Measurements from ENCODE around the gene UGCG.

UGCG gene

DNA sequence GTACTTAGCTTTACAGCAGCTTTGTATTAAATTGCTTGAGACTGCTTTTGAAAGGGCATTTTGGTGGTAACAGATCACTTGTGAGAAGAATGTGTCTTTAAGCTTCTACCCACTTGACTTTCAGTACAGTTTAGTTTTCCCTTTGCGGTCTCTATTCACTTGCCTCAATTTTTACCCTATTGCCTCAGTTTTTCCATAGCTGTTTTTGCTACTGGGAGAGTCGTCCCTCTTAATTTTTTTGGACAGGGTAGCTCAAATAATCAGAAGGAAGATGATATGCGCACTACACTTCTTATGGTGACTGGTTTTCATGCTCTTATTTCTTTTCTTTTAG is 18.8 kb downstream of the UGCG start:
- TF ChIP-seq NFIC (IDR thresholded peaks at IDR 0.05) (no peak), TCF12 (IDR thresholded peaks at IDR 0.05; ENCODE audit: low read depth) (no peak), ZBTB7A (IDR thresholded peaks at IDR 0.05; ENCODE audit: low read depth) (no peak), TAF1 (IDR thresholded peaks at IDR 0.05; ENCODE audit: low read depth) (no peak), CEBPB (IDR thresholded peaks at IDR 0.05) (no peak), EP300 (IDR thresholded peaks at IDR 0.05; ENCODE audit: borderline replicate concordance) (no peak), EGR1 (IDR thresholded peaks at IDR 0.05) (no peak), TEAD4 (IDR thresholded peaks at IDR 0.05) (no peak), RAD21 (IDR thresholded peaks at IDR 0.05; ENCODE audit: low read depth) (no peak), FOXM1 (IDR thresholded peaks at IDR 0.05; ENCODE audit: borderline replicate concordance, low read depth) (no peak), CREB1 (IDR thresholded peaks at IDR 0.05; ENCODE audit: low read depth) (no peak), YY1 (IDR thresholded peaks at IDR 0.05; ENCODE audit: low read depth) (no peak)
- TF ChIP-seq, protein P1, sequence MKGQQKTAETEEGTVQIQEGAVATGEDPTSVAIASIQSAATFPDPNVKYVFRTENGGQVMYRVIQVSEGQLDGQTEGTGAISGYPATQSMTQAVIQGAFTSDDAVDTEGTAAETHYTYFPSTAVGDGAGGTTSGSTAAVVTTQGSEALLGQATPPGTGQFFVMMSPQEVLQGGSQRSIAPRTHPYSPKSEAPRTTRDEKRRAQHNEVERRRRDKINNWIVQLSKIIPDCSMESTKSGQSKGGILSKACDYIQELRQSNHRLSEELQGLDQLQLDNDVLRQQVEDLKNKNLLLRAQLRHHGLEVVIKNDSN (IDR thresholded peaks at IDR 0.05): no peak
- TF ChIP-seq, protein P2, sequence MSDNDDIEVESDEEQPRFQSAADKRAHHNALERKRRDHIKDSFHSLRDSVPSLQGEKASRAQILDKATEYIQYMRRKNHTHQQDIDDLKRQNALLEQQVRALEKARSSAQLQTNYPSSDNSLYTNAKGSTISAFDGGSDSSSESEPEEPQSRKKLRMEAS (IDR thresholded peaks at IDR 0.05): no peak
- TF ChIP-seq, protein P3, sequence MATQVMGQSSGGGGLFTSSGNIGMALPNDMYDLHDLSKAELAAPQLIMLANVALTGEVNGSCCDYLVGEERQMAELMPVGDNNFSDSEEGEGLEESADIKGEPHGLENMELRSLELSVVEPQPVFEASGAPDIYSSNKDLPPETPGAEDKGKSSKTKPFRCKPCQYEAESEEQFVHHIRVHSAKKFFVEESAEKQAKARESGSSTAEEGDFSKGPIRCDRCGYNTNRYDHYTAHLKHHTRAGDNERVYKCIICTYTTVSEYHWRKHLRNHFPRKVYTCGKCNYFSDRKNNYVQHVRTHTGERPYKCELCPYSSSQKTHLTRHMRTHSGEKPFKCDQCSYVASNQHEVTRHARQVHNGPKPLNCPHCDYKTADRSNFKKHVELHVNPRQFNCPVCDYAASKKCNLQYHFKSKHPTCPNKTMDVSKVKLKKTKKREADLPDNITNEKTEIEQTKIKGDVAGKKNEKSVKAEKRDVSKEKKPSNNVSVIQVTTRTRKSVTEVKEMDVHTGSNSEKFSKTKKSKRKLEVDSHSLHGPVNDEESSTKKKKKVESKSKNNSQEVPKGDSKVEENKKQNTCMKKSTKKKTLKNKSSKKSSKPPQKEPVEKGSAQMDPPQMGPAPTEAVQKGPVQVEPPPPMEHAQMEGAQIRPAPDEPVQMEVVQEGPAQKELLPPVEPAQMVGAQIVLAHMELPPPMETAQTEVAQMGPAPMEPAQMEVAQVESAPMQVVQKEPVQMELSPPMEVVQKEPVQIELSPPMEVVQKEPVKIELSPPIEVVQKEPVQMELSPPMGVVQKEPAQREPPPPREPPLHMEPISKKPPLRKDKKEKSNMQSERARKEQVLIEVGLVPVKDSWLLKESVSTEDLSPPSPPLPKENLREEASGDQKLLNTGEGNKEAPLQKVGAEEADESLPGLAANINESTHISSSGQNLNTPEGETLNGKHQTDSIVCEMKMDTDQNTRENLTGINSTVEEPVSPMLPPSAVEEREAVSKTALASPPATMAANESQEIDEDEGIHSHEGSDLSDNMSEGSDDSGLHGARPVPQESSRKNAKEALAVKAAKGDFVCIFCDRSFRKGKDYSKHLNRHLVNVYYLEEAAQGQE (IDR thresholded peaks at IDR 0.05; ENCODE audit: low read depth): no peak

DNA sequence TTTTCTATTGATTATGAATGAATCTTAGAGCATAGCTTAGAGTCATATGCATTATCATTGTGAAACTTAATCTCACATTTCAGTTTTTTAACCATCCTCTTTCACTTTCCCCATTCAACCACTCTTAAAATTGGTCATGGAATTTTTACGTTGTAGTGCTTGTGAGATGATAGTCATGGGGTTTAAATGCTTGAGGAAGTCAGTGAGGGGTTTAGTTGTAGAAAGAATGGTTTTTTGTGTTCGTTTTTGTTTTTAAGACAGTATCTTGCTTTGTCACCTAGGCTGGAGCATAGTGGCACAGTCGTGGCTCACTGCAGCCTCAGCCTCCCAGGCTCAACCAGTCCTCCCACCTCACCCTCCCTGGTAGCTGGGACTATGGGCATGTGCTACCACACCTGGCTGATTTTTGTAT is 19.6 kb downstream of the UGCG start:
- TF ChIP-seq NFIC (IDR thresholded peaks at IDR 0.05) (no peak), TEAD4 (IDR thresholded peaks at IDR 0.05) (no peak), ZBTB7A (IDR thresholded peaks at IDR 0.05; ENCODE audit: low read depth) (no peak)

DNA sequence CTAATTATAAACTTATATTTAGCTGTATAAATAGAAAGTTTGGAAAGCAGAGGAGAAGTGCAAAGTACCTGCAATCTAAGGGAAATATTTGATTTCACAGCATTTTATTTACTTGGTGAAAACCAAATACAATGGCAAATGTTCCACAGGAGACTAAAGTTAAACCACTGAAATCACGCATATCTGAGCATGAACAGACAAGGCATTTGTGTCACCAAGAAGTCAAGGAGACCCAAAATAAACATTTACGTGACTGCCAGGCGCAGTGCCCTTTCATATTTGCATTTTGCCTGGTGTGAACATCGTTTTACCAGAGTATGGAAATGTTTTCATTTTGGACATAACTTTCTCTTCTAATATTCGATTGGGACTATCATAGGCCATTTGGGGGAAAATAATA is 20.6 kb downstream of the UGCG start:
- TF ChIP-seq EGR1 (IDR thresholded peaks at IDR 0.05) (no peak), TEAD4 (IDR thresholded peaks at IDR 0.05) (no peak), RAD21 (IDR thresholded peaks at IDR 0.05; ENCODE audit: low read depth) (no peak), TCF12 (IDR thresholded peaks at IDR 0.05; ENCODE audit: low read depth) (no peak), CEBPB (IDR thresholded peaks at IDR 0.05) (no peak), CREB1 (IDR thresholded peaks at IDR 0.05; ENCODE audit: low read depth) (no peak)
- TF ChIP-seq, protein P1 (IDR thresholded peaks at IDR 0.05): no peak
- TF ChIP-seq, protein P3 (IDR thresholded peaks at IDR 0.05; ENCODE audit: low read depth): no peak

DNA sequence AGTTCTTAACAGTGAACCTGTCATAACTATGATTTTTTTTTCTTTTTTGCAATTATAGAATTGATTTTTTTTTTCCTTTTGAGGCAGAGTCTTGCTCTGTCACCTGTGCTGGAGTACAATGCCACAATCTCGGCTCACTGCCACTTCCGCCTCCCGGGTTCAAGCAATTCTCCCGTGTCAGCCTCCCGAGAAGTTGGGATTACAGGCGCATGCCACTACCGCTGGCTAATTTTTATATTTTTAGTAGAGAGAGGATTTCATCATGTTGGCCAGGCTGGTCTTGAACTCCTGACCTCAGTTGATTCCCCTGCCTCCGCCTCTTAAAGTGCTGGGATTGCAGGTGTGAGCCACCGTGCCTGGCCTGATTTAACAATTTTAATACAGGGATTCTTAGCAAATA is 21.4 kb downstream of the UGCG start:
- TF ChIP-seq TCF12 (IDR thresholded peaks at IDR 0.05; ENCODE audit: low read depth) (no peak), RAD21 (IDR thresholded peaks at IDR 0.05; ENCODE audit: low read depth) (no peak), CEBPB (IDR thresholded peaks at IDR 0.05) (no peak), CREB1 (IDR thresholded peaks at IDR 0.05; ENCODE audit: low read depth) (no peak), ZBTB7A (IDR thresholded peaks at IDR 0.05; ENCODE audit: low read depth) (no peak), EP300 (IDR thresholded peaks at IDR 0.05; ENCODE audit: borderline replicate concordance) (no peak)
- TF ChIP-seq, protein P3 (IDR thresholded peaks at IDR 0.05; ENCODE audit: low read depth): no peak
- TF ChIP-seq, protein P2 (IDR thresholded peaks at IDR 0.05): no peak

DNA sequence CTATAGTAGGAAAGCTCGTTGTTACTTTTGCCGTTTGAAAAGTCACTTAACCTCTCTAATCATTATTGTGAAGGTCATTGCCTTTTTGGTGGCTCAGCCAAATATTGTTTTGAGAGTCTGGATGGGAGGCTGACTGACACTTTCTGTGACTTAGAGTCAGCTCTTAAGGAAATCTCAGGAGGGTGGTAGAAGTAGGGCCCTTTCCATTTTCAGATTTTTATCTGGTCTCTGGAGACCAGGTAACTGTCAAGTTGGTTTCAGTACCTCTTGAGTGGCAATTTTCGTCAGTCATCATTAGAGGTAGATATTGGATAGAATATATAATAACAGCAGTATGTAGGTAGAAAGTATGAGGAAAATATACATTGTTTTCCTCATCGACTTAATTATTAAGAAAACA is 23.3 kb downstream of the UGCG start:
- TF ChIP-seq, protein P1 (IDR thresholded peaks at IDR 0.05): no peak
- no peak for TF ChIP-seq EGR1 (IDR thresholded peaks at IDR 0.05)
- TF ChIP-seq, protein P2 (IDR thresholded peaks at IDR 0.05): no peak
- TF ChIP-seq FOXM1 (IDR thresholded peaks at IDR 0.05; ENCODE audit: borderline replicate concordance, low read depth): no peak
- no peak for TF ChIP-seq TAF1 (IDR thresholded peaks at IDR 0.05; ENCODE audit: low read depth)
- no peak for TF ChIP-seq CEBPB (IDR thresholded peaks at IDR 0.05)
- TF ChIP-seq YY1 (IDR thresholded peaks at IDR 0.05; ENCODE audit: low read depth): no peak
- TF ChIP-seq TCF12 (IDR thresholded peaks at IDR 0.05; ENCODE audit: low read depth): no peak
- TF ChIP-seq CREB1 (IDR thresholded peaks at IDR 0.05; ENCODE audit: low read depth): no peak
- no peak for TF ChIP-seq EP300 (IDR thresholded peaks at IDR 0.05; ENCODE audit: borderline replicate concordance)
- no peak for TF ChIP-seq ZBTB7A (IDR thresholded peaks at IDR 0.05; ENCODE audit: low read depth)
